NCI-H2196 treated with DMSO at 0.1 percent for 48 hours (cell line): ENCODE measurements around the gene CLINT1.
A peak's percentile ranks its signal among the peaks of the same experiment; 100 is the strongest.

Source experiments
- DNase-seq: peaks from one replicate; lab custom pipeline; 2025; ENCODE audit not compliant: unreplicated experiment; lab: John Stamatoyannopoulos, UW

Gene CLINT1

DNA sequence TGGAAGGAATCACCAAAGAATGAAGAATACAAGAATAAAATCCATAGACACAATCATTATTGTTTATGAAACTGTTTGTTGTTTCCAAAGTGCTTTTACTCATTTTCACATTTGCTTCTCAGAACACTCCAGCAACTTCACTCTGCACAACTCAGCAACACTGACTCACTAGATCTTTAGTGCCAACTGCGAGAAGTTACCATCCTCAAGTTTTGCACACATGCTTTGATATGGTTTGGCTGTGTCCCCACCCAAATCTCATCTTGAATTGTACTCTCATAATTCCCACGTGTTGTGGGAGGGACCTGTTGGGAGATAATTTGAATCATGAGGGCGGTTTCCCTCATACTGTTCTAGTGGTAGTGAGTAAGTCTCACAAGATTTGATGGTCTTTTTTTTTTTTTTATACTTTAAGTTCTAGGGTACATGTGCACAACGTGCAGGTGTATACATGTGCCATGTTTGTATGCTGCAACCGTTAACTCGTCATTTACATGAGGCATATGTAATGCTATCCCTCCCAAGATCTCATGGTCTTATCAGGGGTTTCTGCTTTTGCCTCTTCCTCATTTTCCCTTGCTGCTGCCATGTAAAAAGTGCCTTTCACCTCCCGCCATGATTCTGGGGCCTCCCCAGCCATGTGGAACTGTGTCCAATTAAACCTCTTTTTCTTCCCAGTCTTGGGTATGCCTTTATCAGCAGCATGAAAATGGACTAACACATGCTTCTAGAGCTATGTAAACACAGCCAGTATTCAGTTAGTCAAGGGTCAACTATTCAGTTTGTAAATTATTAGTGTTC, 36.9 kb downstream of the CLINT1 start:
- no peak for DNase-seq

DNA sequence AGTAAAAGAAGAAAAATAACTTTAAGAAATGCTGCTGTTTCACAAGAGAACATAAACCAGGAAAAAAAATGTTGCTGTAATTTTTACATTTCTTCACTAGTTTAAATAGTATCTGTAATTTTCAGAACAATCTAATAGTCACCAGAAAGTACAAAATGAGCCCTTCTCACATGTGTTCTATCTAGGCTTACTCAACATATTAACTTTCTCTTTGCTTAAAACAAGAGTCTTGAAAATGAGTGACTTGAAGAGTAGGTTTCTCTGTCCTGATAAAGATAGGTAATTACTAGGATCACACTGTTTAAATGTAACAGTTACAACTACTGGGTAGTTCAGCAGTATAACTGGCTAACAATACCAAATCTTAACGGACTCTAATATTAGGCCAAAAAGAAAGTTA, 37.5 kb downstream of the CLINT1 start:
- no peak for DNase-seq

DNA sequence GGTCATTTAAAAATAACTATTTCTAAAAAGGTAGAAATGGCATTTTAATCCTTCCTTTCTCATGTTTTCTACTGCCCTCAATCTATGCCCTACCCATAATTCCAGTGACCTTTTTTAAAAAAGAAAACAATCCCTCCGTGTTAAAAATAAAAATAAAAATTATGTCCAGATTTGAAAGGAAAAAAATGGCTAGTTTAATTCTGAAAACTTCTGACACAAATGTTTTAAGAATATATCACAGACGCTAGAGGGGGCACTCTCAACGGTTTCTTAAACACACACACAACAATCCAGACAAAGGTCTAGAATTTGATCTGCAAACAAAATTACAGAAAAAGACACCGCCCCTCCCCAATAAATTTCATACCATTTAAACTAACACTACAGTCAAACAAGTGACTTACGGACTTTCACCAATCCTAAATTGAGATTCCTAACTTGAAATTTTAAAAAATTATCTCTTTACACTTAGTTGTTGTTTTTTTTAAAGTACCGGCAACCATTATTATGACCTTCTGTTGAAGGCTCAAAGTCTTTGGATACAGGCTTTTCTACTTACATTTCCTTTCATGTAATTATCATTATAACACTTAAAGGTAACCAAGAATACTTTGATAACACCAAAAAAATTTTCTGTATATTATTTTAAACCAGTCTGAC, 38.2 kb downstream of the CLINT1 start:
- DNase-seq = no peak

DNA sequence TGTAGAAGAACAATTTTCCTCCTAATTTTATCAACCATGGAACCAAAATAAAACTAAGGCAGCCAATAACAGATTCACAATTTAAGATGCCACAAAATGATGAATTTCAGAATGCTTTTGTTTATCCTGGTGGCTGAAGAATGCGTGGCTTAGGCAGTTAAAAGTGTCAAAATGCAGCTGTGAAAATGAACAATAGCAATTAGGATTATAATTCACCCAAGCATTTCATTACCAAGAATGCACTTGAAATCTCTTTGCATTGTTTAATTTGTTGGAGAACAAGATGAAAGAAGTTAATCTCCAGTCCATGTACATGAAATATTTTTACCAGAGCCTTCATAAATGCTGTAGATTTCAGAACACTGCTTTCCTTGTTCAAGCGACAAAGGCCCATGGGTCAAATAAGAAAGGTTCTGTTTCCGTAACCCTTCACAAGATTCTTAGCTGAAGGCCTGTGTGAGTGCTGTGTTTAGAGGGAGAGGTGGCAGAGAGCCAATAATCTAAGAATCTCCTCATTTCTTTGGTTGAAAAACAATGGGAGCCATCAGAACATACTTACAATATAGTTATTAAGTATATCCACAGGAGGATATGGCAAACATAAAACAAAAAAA, 39.3 kb downstream of the CLINT1 start:
- DNase-seq = no peak

DNA sequence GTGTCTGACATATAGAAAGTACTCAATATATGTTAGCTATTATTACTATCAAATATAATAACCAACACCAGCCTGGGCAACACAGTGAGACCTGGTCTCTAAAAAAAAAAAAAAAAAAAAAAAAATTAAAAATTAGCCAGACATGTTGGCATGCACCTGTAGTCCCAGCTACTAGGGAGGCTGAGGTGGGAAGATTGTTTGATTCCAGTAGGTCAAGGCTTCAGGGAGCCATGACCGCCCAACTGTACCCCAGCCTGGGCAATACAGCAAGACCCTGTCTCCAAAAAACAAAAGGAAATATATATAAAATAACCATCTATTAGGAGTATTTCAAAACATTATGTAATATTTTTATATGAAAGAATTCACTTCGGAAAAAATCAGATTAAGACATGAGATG, 40.6 kb downstream of the CLINT1 start:
- DNase-seq = no peak

- DNase-seq = no peak
Measured at GRCh38 chr5:157817928-157818327, 41.0 kb downstream of the CLINT1 start.

- no peak for DNase-seq
Measured at GRCh38 chr5:157817387-157817702, 41.6 kb downstream of the CLINT1 start.

DNA sequence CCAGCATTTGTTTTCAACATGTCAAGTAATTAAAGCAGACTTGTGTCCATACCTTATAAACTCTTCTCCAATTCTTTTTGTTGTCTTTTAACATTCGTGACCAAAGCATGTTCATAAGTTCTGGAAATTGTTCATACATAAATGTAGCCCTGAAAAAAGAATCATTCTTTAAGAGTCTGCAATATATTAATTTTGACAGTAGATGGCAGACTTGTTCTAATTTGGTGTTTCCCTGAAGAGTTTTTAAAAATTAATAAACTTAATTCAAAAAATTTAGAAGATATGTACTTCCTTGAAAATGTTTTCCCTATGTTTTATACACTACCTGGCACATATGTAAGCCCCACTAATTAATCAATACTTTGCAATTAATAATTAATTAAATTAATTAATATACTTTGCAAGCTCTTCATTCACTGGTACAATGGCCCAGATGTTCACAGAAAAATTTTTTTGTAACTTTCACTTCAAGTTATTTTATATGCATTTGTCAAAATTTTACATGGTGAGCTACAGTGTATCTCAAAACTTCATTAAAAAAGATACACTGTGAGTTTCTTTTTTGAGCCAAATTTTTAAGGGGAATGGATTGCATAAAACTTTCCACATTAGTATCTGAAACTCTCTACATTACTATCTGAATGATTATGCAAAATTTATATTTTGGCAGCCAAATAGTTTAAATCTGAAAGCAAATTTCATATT, 42.1 kb downstream of the CLINT1 start:
- no peak for DNase-seq

DNA sequence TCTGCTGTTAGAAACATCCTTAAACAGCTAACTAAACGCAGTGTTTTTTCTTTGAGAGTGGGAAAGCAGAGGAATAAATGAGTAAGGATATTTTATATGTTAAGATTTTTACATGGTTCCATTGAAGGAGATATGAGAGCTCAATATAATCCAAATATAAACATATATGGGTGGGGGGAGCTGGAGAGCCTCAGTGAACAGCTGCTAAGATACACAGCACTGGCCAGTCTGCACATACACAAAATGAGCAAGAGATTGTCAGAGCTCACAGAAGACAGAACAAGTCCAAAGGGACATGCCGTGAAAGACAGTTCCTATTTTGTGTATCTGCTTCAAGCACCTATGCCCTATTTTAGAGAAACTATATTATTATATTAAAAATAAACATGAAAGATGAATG, 46.9 kb downstream of the CLINT1 start:
- no peak for DNase-seq

GRCh38 chr5:157808043-157808442, 50.9 kb downstream of the CLINT1 start:
- DNase-seq = no peak

GRCh38 chr5:157802736-157803135, 56.2 kb downstream of the CLINT1 start:
- DNase-seq = no peak

DNA sequence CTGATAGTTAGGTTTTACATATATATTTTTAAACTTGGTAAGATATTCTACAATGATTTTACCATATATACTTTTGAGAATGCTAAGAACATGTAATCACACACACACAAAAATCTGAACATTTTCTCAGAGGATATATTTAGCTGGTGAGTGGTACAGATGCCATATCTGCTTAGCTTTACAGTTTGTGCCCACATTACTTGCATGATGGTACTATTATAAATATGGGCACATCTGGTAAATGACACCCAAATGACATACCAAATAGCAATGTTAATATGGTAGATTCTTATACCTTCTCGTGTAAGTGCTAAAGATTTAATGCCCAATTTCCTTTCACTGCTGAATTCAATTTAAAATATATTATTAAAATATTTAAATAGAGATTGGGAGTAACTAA, 58.8 kb downstream of the CLINT1 start:
- no peak for DNase-seq

DNA sequence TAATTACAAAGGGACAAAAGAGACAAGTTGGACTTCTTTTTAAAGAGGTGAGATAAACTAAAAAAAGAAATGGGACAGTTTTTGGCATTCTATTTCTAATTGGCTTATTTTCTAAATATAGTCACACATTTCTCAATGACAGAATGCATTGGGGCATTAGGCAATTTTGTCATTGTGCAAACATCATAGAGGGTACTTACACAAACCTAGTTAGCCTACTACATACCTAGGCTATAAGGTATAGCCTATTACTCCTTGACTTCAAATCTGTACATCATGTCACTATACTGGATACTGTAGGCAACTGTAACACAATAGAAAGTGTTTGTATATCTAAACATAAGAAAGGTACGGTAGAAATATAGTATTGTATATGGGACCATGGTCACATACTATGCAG, 59.4 kb downstream of the CLINT1 start:
- DNase-seq = no peak

DNA sequence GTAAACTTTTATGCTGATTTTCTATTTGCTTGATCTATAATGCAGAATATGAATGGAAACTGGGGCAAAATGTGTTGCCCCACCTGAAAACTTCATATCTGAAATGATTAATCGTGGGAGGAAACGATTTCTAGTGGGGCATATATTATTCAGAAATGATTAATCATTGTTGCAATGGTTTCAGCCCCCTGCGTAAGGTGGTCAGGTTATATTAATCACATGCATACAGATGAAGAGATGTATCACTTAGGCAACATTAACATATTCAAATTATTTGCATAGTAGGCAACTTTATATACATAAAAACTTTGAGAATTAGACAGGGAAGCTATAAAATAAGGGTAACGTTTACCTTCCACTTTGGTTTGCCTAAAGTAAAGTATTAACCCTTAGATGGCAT, 65.6 kb downstream of the CLINT1 start:
- no peak for DNase-seq

- no peak for DNase-seq
Measured at GRCh38 chr5:157785801-157786200, 73.1 kb downstream of the CLINT1 start.

DNA sequence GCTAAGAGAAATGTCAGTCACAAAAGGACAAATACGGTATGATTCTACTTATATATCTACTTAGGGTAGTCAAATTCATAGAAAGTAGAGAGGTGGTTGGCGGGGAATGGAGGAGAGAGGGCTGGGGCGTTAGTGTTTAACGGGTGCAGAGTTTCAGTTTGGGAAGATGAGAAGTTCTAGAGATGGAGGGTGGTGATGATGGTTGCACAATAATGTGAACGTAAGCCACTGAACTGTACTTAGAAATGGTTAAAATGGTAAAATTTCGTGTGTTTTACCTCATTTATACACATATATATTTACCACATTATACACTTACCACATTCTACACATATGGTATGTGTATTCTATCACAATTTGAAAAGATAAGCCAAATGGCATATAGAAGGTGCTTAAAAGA, 79.7 kb downstream of the CLINT1 start:
- DNase-seq = no peak

- DNase-seq = peak; percentile 44
Measured at GRCh38 chr5:157778121-157778805, 80.7 kb downstream of the CLINT1 start.

DNA sequence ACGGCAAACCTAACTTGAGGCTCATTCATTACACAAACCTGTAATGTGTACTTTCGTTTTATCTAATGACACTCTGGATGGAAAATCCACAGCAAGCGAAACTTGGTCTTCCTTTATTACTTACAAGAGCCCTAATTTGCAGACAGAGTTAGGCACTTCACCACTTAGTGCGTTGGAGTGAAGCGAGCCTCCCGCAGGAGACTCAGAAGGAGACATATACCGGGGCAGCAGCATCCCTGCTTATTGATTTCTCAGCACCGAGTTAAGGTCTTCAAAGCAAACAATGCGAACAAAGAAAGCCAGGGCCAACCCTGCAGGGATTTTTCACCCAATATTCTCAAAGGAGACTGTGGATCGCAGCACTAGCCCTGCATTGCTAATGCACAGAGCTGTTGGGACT, 86.8 kb downstream of the CLINT1 start:
- no peak for DNase-seq

DNA sequence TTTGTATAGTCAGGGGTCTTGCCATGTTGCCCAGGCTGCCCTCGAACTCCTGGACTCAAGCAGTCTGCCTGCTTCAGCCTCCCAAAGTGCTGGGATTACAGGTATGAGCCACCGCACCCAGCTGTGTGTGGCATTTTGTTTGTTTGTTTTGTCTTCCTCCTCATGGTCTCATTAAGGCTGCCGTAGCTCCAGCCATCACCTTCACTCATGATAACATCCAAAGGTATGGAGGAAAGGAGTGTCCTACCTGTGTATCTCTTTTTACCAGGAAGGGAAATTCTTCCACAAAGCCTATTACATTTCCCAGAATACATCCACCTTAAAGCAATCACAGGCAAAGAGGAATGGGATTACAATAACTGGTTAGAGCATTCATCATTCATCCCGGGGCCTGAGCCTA, 88.3 kb downstream of the CLINT1 start:
- no peak for DNase-seq

DNA sequence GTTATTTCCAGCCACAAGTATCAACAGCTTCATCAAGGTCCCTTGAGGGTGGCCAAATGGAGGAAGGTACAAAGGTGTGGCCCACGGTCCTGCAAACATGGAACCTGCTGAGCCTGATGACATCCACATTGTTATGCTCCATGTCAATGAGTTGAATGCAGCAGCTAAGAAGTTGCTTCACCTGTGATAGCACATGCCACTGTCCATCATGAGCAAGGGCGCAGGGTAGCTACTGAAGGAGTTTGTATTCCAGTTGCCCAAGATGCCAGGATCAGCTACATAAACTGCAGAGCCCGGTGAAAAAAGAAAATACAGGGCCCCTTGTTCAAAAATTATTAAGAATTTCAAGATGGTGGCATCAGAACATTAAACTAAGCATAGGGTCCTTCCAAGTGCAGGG, 91.3 kb downstream of the CLINT1 start:
- no peak for DNase-seq

DNA sequence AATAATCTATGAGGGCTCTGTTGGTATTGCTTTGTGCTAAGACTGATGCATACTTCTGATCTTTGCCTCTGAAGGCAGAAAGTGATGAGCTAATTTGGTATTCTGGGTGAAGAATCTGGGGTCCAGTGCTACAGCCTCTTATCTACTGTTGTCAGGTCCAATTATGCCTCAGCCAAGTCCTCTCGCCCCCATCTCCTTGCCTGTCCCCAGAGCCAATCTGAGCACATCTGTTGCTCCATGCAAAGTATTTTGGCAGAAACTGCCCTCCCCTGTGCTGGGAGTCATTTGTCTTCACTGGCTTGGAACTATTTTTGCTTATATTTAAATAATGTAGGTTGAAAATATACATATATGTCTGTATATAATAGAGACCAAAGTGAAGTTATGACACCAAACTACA, 92.0 kb downstream of the CLINT1 start:
- DNase-seq = no peak
